Left renal cortex interstitium (tissue), 4 donors: ENCODE data around the gene HSFX3. TPM values are rescaled to one million over a fixed set of nuclear protein-coding genes. Genes with fewer than 3 reads are reported as not detected.
"Not testable (repeated sequence)": the region's sequence is repeated elsewhere in the genome, so short reads cannot be mapped to it uniquely, and the experiment has no call there.

Experiments used
- DNase-seq, 4 donors: peaks; one replicate each; pipeline ENCODE4 v3.0.0-alpha.2; 2013; ENCODE audit warnings: low read depth in 4 of 4, low spot score in 2 of 4, missing footprints in 1 of 4
- polyA plus RNA-seq, 4 donors: library from polyadenylated mRNA; unstranded; fragments of 120-200 nt; gene quantifications; one replicate each; pipeline ENCODE4 v1.2.1, GENCODE V29; 2013; ENCODE audit not compliant: insufficient read length in 4 of 4

HSFX3 gene
- polyA plus RNA-seq, 4 donors: 0.13 TPM; not detected in 3

- DNase-seq: no peak
Measured at GRCh38 chrX:149518236-149518635, 31.5 kb downstream of the HSFX3 start.

GRCh38 chrX:149517308-149517707, 32.4 kb downstream of the HSFX3 start:
- no peak for DNase-seq

DNA sequence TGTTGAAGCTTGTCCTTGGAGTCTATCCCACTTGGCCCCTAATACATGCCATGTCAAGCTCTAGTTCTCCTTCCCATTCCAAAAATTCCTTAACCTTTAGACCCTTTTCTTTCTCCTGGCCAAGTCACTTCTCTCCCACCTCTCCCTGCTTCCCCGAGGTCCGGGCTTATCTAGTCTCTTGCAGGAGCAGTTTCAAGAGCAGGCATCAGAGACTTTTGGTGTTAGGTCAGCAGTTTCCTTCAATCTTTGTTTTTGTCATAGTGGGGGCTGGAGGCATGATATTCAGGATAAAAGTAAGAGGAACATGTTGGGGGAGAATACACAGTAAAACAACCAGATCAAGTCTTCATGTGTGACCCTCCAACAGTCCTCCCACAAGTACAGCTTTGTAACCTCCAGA, 33.1 kb downstream of the HSFX3 start:
- DNase-seq: no peak

- no peak for DNase-seq
Measured at GRCh38 chrX:149515954-149516602, 33.6 kb downstream of the HSFX3 start.

DNA sequence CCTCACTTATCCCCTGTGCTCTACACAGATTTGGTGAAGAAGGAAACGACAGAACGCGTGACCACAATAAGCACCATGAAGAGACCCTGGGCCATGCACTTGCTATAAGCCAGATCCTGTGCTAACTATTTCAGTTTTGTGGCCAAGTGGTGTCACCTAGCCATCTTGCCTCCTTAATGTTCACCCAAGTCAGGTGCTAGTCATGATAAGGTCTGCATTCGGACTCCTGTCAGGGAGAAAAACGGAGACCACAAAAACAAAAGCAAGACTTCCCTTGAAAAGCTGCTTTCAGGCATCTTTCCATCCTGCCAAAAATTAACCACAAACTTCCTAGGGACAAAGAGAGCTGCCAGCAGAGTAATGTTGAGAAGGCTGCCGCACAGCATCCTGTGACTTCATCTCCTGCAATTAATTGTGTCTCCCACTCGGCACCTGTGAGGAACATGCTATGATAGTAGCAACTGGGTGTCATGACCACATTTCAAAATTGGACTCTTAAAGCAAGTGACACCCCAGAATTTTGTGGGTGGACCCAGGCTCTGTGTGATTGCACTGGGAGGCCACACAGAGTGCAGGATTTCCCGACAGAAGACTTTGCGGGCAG, 35.8 kb downstream of the HSFX3 start:
- no peak for DNase-seq

- no peak for DNase-seq
Measured at GRCh38 chrX:149512225-149512885, 37.4 kb downstream of the HSFX3 start.

- DNase-seq: no peak
Measured at GRCh38 chrX:149511081-149511480, 38.6 kb downstream of the HSFX3 start.

DNA sequence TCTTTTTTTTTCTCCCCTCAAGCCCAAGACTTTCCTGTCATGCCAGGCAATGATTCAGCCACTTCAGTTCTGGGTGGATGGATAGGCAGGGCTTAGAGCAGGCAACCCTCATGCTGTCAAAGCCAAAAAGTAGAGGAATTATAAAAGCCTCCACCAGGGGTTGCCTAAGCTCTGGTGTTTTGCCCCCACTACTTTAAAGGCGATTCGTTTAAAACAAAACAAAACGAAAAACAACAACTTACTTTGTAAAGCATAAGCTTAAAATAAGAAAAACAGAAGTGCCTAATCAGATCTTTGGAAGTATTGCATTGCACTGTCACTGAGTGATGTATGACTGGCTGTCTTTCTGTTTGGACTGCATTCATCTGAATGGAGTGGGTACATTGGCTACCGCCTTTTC, 39.3 kb downstream of the HSFX3 start:
- DNase-seq: no peak

- no peak for DNase-seq
Measured at GRCh38 chrX:149508467-149508866, 41.3 kb downstream of the HSFX3 start.

GRCh38 chrX:149506349-149506748, 43.4 kb downstream of the HSFX3 start:
- DNase-seq: no peak

DNA sequence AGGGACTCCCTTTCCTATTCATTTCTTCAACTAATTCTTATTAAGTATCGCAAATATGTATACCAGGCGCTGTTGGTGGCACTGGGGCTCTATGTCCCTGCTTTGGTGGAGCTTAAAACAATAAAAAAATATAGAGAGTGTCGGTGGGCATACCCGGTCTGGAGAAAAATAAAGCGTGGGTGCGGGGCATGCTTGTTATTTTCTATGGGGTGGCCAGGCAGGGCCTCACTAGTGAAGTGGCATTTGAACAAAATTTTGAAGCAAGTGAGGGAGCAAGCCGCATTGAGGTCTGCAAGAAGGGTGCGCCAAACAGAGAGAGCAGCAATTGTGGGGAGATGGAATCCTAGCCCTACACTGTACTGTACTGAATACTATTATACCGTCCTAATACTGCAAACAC, 44.1 kb downstream of the HSFX3 start:
- no peak for DNase-seq

DNA sequence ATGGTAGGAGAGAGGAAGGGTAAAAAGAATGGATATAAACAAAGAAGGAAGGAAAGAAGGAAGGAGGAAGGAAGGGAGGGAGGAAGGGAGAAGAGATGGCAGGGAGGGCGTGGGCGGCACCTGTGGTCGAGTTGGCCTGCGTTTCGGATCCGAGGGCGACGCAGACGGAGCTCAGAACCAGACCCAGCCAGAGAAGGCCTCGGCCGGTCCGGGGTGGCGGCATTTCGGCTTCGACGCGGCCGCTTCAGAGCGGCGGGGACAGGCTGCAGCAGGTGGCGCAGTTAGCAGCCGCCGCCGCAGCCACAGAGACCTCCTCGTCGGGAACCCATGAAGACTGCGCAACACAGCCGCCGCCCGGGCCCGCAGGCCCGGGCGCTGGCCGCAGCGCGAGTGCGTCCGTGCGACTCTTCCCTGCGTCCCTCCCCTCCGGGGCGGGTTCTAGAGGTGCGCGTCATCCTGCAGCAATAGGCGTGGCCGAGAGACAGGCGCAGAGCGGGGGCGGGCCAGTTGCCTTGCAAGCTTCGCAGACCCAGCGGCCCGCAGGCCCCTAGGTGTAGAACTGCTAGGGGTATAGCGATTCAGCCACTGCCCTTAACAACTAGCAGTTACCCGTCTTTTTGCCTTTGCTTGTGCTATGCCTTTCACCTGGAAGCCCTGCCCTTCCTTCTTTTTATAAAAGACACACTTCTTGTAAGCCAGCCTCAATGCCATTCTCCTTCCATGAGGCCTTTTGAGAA, 44.6 kb downstream of the HSFX3 start, which contains the start of gene IDS:
Gene IDS (minus strand): TSS at position 392 of the 737 bp plus-strand sequence. CDS start 169 bp downstream, at position 223.
- DNase-seq: peak; percentile 31 to 75 (median 53)

DNA sequence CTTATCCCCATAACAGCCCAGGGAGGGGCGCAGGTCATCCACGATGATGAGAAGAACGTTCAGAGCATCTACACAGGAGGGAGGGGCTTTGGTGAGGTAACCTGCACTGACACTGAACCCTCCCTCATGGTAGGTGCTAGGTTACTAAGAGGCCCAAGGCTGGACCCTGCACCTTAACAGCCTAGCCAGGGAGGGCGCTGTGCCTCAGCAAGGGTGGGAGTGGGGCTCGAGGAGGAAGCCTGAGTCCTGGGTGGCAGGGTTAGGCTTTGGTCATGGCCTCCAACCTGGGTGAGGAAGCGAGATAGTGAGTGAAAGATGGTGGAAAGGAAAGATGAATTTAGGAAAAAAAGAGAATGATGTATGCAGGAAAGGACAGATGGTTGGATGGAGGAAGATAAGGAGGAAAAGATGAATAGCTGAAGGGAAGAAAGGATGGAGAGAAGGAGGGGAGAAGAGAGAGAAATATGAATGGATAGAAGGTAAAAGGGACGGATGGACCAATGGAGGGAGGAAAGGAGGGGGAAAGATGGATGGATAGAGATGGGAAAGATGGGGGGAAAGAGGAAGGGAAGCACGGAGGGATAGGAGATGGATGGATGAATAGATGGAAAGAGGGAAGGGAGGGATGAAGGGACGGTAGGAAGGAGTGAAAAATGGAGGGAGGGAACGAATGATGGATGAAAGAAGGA, 45.4 kb downstream of the HSFX3 start:
- no peak for DNase-seq

- DNase-seq: not testable (repeated sequence)
Measured at GRCh38 chrX:149503446-149503845, 46.3 kb downstream of the HSFX3 start.

- DNase-seq: not testable (repeated sequence)
Measured at GRCh38 chrX:149502923-149503322, 46.8 kb downstream of the HSFX3 start.

DNA sequence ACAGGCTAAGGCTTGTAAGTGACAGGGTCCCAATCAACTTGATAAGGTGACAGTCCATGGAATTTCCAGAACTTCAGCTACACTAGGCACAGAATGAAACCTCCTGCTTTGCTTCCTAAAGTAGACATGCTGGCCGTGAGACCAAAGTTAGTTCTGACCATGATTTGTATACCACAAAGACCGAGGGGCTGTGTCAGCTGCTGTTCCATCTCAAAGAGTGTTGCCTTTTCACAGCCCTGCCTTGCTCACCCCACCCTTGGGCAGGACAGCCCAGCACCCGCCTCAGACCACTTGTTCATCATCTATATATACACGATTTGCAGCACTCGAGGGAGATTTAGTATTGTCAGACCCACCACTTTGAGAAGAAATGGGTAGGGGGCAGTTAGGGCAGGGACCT, 50.0 kb downstream of the HSFX3 start:
- DNase-seq: no peak

- no peak for DNase-seq
Measured at GRCh38 chrX:149498767-149499166, 51.0 kb downstream of the HSFX3 start.
